Transverse colon (tissue), 3 donors: ENCODE results near the gene ABHD13.

Source experiments
- POLR2A ChIP-seq: fragments of 450-650 bp; IDR thresholded peaks from one replicate; pipeline ENCODE4 v1.6.1; 2016; ENCODE audit warnings: antibody characterized with exemption, mild to moderate bottlenecking, moderate library complexity
- TF ChIP-seq, protein P1 (sequence below), 5 experiments: fragments of 200-600 bp in 3 of 5; fragments of 450-650 bp in 2 of 5; sonication (generic) in 3 of 5; IDR thresholded peaks; 1 replicate in 2 of 5; 2 replicates in 3 of 5; pipeline ENCODE4 v1.5.1; 2016 to 2017; ENCODE audit warnings: antibody characterized with exemption in 5 of 5, inconsistent platforms in 3 of 5, mild to moderate bottlenecking in 2 of 5, moderate library complexity in 1 of 5

- TF ChIP-seq, protein P1, sequence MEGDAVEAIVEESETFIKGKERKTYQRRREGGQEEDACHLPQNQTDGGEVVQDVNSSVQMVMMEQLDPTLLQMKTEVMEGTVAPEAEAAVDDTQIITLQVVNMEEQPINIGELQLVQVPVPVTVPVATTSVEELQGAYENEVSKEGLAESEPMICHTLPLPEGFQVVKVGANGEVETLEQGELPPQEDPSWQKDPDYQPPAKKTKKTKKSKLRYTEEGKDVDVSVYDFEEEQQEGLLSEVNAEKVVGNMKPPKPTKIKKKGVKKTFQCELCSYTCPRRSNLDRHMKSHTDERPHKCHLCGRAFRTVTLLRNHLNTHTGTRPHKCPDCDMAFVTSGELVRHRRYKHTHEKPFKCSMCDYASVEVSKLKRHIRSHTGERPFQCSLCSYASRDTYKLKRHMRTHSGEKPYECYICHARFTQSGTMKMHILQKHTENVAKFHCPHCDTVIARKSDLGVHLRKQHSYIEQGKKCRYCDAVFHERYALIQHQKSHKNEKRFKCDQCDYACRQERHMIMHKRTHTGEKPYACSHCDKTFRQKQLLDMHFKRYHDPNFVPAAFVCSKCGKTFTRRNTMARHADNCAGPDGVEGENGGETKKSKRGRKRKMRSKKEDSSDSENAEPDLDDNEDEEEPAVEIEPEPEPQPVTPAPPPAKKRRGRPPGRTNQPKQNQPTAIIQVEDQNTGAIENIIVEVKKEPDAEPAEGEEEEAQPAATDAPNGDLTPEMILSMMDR (IDR thresholded peaks at IDR 0.05) = no peak
- TF ChIP-seq POLR2A = no peak
Observed at GRCh38 chr13:108185223-108185622, 33.0 kb upstream of the ABHD13 start.
